Lower leg skin (tissue), 4 donors: ENCODE measurements around the gene ZNF608. TPM values are rescaled to one million over a fixed set of nuclear protein-coding genes. Genes with fewer than 3 reads are reported as not detected.

Source experiments
- DNase-seq, 2 donors: peaks; one replicate each; pipeline ENCODE4 v3.0.0-alpha.2; 2019; ENCODE audit warnings: low spot score in 2 of 2
- H3K4me3 ChIP-seq: fragments of 200-600 bp; sonication (generic); 2 replicates; pipeline ENCODE4 v1.5.1; 2017; ENCODE audit warnings: mild to moderate bottlenecking, low read depth; ENCODE audit not compliant: poor library complexity, severe bottlenecking
- POLR2A ChIP-seq, 2 donors: fragments of 450-650 bp; IDR thresholded peaks; one replicate each; pipeline ENCODE4 v1.6.1; 2016 to 2017; ENCODE audit warnings: antibody characterized with exemption in 2 of 2, mild to moderate bottlenecking in 1 of 2, moderate library complexity in 1 of 2
- WGBS, 2 donors: methylation state at CpG; one replicate each; pipeline ENCODE4 v1.1.5; 2018; 5-methylcytosine and 5-hydroxymethylcytosine counted together
- intact Hi-C: fragments of 100-400 bp; cut with DNase I; formaldehyde crosslinking; loops from one replicate; pipeline ENCODE4 v1.15.0; 2023; ENCODE audit warnings: low total_unique reads
- total RNA-seq, 4 donors: library from RNA; depleted of rRNA; stranded (reverse); fragments of >200 nt; gene quantifications; one replicate each; pipeline ENCODE4 v1.1.0, GENCODE V29; 2016
- TF ChIP-seq, protein P1 (sequence below), 3 donors: fragments of 450-650 bp; IDR thresholded peaks; one replicate each; pipeline ENCODE4 v1.5.1; 2016; ENCODE audit warnings: antibody characterized with exemption in 3 of 3, mild to moderate bottlenecking in 3 of 3, moderate library complexity in 2 of 3

The ZNF608 gene
- total RNA-seq, 4 donors from 2014 or later = 3.8 to 11.6 (median 6.7) TPM

DNA sequence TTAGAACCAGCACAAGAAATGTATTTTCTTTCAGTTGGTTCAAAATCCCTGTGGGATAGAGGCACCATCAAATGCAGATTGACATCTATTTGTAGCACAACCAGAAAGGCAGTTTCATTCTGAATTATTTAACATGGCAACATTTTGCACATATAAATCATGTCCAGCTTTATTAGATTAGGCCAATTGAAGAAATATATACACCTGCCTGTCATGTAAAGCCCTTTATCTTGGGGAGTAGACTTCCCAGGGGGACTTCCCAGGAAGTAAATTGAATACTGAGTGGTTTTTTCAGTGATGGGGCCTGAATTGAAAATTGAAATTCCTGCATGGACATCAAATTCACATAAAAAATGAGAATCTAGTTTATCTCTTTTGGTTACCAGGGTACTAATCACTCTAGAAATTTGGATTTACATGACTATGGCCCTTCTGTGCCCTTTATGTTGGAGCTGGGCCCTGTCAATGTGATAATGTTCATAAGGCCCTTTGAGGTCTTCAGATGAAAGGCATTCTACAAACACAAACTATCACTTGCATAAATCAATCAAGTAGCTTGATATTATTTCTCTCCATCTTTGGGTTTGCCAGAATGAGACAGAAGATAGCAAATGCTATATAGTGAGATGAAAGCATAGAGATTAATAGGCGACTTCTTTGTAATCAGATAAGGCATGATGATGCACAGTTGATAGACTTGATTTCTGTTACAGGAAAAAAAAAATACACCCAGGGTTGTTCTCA lies 26.2 kb upstream of the ZNF608 start:
- no peak overlapping the region for H3K4me3 ChIP-seq
- TF ChIP-seq, protein P1, sequence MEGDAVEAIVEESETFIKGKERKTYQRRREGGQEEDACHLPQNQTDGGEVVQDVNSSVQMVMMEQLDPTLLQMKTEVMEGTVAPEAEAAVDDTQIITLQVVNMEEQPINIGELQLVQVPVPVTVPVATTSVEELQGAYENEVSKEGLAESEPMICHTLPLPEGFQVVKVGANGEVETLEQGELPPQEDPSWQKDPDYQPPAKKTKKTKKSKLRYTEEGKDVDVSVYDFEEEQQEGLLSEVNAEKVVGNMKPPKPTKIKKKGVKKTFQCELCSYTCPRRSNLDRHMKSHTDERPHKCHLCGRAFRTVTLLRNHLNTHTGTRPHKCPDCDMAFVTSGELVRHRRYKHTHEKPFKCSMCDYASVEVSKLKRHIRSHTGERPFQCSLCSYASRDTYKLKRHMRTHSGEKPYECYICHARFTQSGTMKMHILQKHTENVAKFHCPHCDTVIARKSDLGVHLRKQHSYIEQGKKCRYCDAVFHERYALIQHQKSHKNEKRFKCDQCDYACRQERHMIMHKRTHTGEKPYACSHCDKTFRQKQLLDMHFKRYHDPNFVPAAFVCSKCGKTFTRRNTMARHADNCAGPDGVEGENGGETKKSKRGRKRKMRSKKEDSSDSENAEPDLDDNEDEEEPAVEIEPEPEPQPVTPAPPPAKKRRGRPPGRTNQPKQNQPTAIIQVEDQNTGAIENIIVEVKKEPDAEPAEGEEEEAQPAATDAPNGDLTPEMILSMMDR (IDR thresholded peaks at IDR 0.05) = no peak
- DNase-seq = no peak
- intact Hi-C loops = no loop called here
- 77 to 86% methylated on average over 1 of the region's 1 CpG for WGBS, 2 donors

GRCh38 chr5:124771761-124772160 lies 25.3 kb upstream of the ZNF608 start:
- intact Hi-C loops = no loop called here
- 95 to 99% methylated on average over 3 of the region's 3 CpGs for WGBS, 2 donors
- DNase-seq = no peak
- H3K4me3 ChIP-seq = no peak overlapping the region
- TF ChIP-seq, protein P1 (IDR thresholded peaks at IDR 0.05) = no peak
- TF ChIP-seq POLR2A (IDR thresholded peaks at IDR 0.05) = no peak

DNA sequence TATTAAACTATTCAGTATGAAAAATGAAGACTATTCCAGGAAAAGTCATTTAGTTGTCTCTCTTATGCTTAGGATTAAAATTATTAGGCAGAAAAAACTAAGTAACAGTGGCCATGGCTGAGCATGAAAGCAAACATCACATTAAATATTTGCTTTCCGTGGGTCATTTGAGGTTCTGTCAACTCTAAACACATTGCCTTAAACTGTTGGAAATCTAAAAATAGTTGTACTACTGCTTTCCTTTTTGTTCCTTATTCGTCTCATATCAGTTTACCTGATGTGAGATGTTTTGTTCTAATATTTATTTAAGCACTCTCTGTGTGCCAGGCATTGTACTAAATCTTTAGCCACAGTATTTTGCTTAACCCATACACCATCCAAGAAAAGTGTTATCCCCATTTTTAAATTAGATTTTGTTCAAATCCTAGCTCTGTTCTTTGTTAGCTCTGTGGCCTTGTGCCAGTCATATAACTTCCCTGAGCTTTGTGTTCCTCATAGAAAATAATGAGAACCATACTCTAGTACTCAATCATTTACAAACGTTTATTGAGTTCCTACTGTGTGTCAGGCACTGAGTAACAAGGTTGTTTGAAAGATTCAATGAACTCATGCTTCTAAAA lies 18.7 kb upstream of the ZNF608 start:
- WGBS, 2 donors = 45 to 50% methylated on average over 3 of the region's 3 CpGs
- no peak for TF ChIP-seq POLR2A (IDR thresholded peaks at IDR 0.05)
- no peak overlapping the region for H3K4me3 ChIP-seq
- no peak for DNase-seq
- intact Hi-C loops = no loop called here

- intact Hi-C loops = no loop called here
- TF ChIP-seq, protein P1 (IDR thresholded peaks at IDR 0.05) = no peak
- TF ChIP-seq POLR2A (IDR thresholded peaks at IDR 0.05) = no peak
- no peak overlapping the region for H3K4me3 ChIP-seq
- no peak for DNase-seq
- WGBS, 2 donors = 91 to 92% methylated on average over 1 of the region's 1 CpG
Measured at GRCh38 chr5:124764585-124764984, 18.1 kb upstream of the ZNF608 start.

- no peak for DNase-seq
- TF ChIP-seq, protein P1 (IDR thresholded peaks at IDR 0.05) = no peak
- no peak for TF ChIP-seq POLR2A (IDR thresholded peaks at IDR 0.05)
Measured at GRCh38 chr5:124761010-124761409, 14.6 kb upstream of the ZNF608 start.

DNA sequence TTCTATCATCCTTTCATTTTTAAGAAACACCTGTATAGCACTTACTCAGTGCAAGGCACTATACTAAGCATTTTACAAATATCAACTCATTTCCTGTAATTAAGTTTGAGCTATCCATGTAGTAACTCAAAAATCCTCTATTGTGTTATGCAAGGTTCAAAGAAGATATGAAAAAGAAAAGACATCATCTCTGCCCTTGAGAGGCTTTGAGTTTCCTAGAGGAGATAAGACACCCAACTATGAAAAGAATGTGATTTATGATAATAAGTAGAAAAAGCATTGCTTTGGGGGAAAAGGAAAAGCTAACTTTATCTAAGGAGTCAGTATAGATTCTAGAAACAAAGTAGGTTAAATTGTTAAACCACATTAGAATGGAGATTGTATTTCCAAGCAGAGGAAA lies 14.2 kb upstream of the ZNF608 start:
- DNase-seq = no peak
- TF ChIP-seq POLR2A (IDR thresholded peaks at IDR 0.05) = no peak
- TF ChIP-seq, protein P1 (IDR thresholded peaks at IDR 0.05) = no peak
- intact Hi-C loops = no loop called here
- H3K4me3 ChIP-seq = no peak overlapping the region

More at GRCh38 chr5:124761010-124761409, 14.6 kb upstream of the ZNF608 start:
- WGBS, 2 donors = 87 to 97% methylated on average over 4 of the region's 4 CpGs
- no peak overlapping the region for H3K4me3 ChIP-seq
- intact Hi-C loops = no loop called here
